ENCODE results near the gene SPATA33.
"Not testable (repeated sequence)": the region's sequence is repeated elsewhere in the genome, so short reads cannot be mapped to it uniquely, and the experiment has no call there.

Gene SPATA33

GRCh38 chr16:89697616-89698331 is 40.1 kb downstream of the SPATA33 start:
- no peak overlapping the region for H3K4me3 ChIP-seq (ENCODE audit: low read depth, low read length)
- TF ChIP-seq CTCF (IDR thresholded peaks at IDR 0.05; ENCODE audit: low read depth, low read length) (no peak), POLR2A (IDR thresholded peaks at IDR 0.05; ENCODE audit: extremely low read depth, insufficient read length) (no peak), MYC (IDR thresholded peaks at IDR 0.05; ENCODE audit: low read depth, low read length) (no peak)
- TF ChIP-seq, protein P1, sequence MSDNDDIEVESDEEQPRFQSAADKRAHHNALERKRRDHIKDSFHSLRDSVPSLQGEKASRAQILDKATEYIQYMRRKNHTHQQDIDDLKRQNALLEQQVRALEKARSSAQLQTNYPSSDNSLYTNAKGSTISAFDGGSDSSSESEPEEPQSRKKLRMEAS (IDR thresholded peaks at IDR 0.05; ENCODE audit: low read depth, low read length), result no peak
- DNase-seq (ENCODE audit: low read depth), result peak; percentile 21

GRCh38 chr16:89698717-89699116 is 41.1 kb downstream of the SPATA33 start:
- not testable (repeated sequence) for DNase-seq (ENCODE audit: low read depth); H3K4me3 ChIP-seq (ENCODE audit: low read depth, low read length)

DNA sequence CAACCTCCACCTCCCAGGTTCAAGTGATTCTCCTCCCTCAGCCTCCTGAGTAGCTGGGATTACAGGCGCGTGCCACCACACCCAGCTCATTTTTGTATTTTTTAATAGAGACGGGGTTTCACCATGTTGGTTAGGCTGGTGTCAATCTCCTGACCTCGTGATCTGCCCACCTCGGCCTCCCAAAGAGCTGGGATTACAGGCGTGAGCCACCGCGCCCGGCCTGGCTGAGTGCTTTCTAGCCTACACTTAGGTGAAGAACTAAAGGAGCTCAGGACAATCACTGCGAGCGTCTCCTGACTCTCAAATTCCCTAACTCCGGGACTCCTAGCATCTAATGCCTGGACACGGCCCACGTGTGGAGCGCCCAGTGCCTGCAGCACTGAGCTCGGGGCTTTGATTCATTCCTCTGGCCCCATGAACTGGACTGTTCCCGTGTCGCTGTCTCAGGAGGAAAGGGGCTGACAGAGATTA is 42.0 kb downstream of the SPATA33 start:
- not testable (repeated sequence) for H3K4me3 ChIP-seq (ENCODE audit: low read depth, low read length); DNase-seq (ENCODE audit: low read depth)

GRCh38 chr16:89700100-89700648 is 42.5 kb downstream of the SPATA33 start:
- H3K4me3 ChIP-seq (ENCODE audit: low read depth, low read length), result no peak overlapping the region
- peak; percentile 95 for DNase-seq (ENCODE audit: low read depth)
- peak; percentile 8 for TF ChIP-seq CTCF (IDR thresholded peaks at IDR 0.05; ENCODE audit: low read depth, low read length)
- no peak for TF ChIP-seq POLR2A (IDR thresholded peaks at IDR 0.05; ENCODE audit: extremely low read depth, insufficient read length)
- TF ChIP-seq, protein P1 (IDR thresholded peaks at IDR 0.05; ENCODE audit: low read depth, low read length), result peak; percentile 96
- TF ChIP-seq MYC (IDR thresholded peaks at IDR 0.05; ENCODE audit: low read depth, low read length), result peak; percentile 78

GRCh38 chr16:89700649-89701424 is 43.2 kb downstream of the SPATA33 start:
- DNase-seq (ENCODE audit: low read depth), result peak; percentile 60
- H3K4me3 ChIP-seq (ENCODE audit: low read depth, low read length), result peak overlapping the region; percentile 49
- TF ChIP-seq POLR2A (IDR thresholded peaks at IDR 0.05; ENCODE audit: extremely low read depth, insufficient read length) (no peak), CTCF (IDR thresholded peaks at IDR 0.05; ENCODE audit: low read depth, low read length) (no peak), MYC (IDR thresholded peaks at IDR 0.05; ENCODE audit: low read depth, low read length) (no peak)
- TF ChIP-seq, protein P1 (IDR thresholded peaks at IDR 0.05; ENCODE audit: low read depth, low read length), result no peak

DNA sequence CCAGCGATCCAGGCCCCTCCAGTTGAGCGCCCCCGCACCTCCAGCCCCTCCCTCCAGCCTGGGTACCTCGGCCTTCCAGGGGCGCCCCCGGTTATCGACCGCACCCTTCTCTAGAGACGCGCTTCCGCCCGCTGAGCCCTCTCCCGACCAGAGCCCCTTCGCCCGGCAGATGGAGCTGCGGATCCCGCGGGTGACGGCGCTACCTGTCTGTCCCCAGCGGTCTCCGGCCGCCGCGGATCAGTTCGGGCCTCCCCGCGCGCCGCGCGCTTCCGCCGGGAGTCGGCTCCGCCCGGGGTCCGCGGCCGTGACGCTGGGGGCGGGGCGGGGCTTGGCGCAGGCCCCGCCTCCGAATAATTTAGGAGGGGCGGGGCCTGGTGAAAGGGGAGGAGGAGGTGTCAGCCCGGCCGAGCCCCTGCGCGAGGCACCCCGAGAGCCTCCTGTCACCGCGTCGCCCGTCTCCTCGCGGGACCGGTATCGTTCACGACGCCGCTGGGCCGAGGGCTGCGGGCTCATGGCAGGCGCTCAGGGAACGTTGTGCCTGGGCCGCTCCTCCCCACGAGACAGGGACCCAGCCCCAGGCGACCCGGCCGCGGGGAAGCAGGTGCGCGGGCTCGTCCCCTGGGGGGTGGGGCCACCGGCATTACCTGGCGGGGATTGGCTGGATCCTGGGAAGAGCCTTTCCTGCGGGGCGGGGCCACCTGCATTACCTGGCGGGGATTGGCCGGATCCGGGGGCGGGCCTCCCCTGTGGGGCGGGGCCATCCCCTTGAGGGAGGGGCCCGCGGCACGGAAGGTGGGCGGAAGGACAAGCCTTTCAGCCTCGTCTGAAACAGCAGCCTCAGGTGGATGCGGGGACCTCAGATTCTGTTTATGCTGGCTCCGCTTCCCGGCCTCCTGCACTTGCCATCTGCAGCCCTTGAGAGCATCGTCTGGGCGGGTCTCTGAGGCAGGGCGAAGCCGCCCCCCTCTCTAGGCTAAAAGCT is 44.1 kb downstream of the SPATA33 start, which contains the start of gene SPATA2L:
TSS of gene SPATA2L (minus strand) at position 281 of the 982 bp plus-strand sequence. CDS start 473 bp downstream, outside the sequence.
- peak within 1 kb of the TSS; percentile 49 for H3K4me3 ChIP-seq (ENCODE audit: low read depth, low read length)
- peak; percentile 93 for DNase-seq (ENCODE audit: low read depth)
- TF ChIP-seq POLR2A (IDR thresholded peaks at IDR 0.05; ENCODE audit: extremely low read depth, insufficient read length), result peak; percentile 65
- TF ChIP-seq CTCF (IDR thresholded peaks at IDR 0.05; ENCODE audit: low read depth, low read length), result peak; percentile 6
- TF ChIP-seq, protein P1 (IDR thresholded peaks at IDR 0.05; ENCODE audit: low read depth, low read length), result peak; percentile 75
- peak; percentile 41 for TF ChIP-seq MYC (IDR thresholded peaks at IDR 0.05; ENCODE audit: low read depth, low read length)

Measured in NB4 (cell line).